Stimulated activated CD8-positive, alpha-beta memory T cell treated with anti-CD3 and anti-CD28 coated beads, Interleukin-4, amount 100 ng/mL, for 48 hours (primary cell): ENCODE results near the gene RAB11FIP4.

Experiments
- DNase-seq: peaks from one replicate; pipeline ENCODE4 v3.0.0-alpha.2; 2020

The RAB11FIP4 gene

GRCh38 chr17:31411707-31412285 is 20.3 kb downstream of the RAB11FIP4 start:
- DNase-seq = no peak

- no peak for DNase-seq
Measured at GRCh38 chr17:31412511-31412910, 21.0 kb downstream of the RAB11FIP4 start.

- DNase-seq = no peak
Measured at GRCh38 chr17:31413081-31413799, 21.8 kb downstream of the RAB11FIP4 start.

GRCh38 chr17:31413874-31414549 is 22.5 kb downstream of the RAB11FIP4 start:
- no peak for DNase-seq

DNA sequence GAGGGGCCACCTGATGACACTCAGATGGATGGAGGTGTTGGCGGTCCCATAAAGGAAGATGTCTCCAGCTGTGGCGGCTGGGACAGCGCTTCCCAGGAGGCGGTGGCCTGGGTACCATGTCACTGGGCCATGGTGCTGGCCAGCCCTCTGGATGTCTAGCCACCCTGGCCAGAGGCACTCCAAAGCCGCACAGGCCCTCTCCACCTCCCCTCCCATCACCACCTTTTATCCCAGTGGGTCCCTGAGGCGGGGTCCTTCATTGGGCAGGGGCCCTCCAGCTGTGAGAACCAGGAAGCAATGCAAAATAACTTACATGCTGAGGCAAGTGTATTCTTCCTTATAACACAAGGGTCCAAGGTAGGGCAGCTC is 23.1 kb downstream of the RAB11FIP4 start:
- DNase-seq = no peak

DNA sequence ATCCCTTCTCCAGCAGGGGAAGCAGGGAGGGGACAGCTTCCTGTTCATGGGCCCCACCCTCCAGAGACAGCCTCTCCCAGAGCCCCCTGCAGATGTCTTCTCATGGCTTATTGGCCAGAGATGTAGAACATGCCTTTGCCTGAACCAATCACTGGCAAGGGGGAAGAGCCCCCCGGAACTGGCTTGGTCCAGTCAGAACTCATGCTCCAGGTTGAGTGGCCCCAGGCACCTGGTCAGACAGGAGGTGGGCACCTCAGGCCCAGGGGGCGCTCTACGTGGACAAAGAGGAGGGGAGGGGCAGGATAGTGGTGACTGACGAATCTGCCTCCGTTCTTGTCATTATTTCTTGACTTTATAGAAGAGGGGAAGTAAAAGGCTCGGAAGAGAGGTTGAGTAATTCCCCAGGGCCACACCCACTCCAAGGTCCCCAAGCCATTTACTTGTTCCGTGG is 23.6 kb downstream of the RAB11FIP4 start:
- DNase-seq = no peak

DNA sequence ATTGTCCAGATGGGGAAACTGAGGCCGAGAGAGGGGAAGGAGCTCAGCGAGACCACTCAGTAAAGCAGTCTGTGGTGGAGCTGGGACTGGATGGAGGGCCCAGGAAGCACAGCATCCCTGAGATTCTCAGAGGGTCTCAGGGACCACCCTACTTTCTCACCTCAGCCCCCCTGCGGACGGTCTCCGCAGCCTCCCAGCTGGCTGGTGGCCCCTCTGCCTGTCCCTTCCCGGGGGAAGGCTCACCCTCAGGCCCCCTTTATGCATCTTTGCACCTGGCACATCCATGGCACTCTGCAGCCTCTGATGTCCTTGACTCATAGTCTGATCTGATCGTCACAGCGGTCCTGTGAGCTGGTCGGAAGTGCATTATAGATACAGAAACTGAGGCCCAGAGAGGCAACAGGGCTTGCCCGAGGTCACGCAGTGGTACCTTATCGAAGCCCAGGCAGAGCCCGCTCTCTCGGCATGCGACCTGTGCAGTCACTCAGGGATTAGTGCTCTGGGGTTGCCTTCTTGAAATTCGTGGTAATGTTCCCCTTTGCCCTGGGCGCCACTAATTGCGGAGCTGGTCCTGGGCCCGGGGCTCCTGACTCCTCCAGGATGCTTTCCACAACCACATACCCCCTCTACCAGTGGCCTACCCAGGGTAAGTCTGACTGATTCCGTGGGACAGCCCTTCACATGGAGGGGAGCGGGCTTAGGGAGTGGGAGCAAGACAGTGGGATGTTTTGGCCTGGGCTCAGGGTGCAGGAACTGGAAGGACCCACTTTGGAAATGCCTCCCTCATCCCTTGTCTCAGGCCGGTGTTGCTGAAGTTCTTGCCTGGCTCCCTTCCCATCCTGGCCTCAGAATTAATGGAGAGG is 24.4 kb downstream of the RAB11FIP4 start:
- DNase-seq = no peak

GRCh38 chr17:31416503-31416923 is 25.0 kb downstream of the RAB11FIP4 start:
- DNase-seq = no peak

- DNase-seq = no peak
Measured at GRCh38 chr17:31417051-31417792, 25.7 kb downstream of the RAB11FIP4 start.

- no peak for DNase-seq
Measured at GRCh38 chr17:31418773-31419350, 27.4 kb downstream of the RAB11FIP4 start.

GRCh38 chr17:31422443-31422842 is 31.0 kb downstream of the RAB11FIP4 start:
- no peak for DNase-seq

GRCh38 chr17:31424944-31425281 is 33.4 kb downstream of the RAB11FIP4 start:
- no peak for DNase-seq

DNA sequence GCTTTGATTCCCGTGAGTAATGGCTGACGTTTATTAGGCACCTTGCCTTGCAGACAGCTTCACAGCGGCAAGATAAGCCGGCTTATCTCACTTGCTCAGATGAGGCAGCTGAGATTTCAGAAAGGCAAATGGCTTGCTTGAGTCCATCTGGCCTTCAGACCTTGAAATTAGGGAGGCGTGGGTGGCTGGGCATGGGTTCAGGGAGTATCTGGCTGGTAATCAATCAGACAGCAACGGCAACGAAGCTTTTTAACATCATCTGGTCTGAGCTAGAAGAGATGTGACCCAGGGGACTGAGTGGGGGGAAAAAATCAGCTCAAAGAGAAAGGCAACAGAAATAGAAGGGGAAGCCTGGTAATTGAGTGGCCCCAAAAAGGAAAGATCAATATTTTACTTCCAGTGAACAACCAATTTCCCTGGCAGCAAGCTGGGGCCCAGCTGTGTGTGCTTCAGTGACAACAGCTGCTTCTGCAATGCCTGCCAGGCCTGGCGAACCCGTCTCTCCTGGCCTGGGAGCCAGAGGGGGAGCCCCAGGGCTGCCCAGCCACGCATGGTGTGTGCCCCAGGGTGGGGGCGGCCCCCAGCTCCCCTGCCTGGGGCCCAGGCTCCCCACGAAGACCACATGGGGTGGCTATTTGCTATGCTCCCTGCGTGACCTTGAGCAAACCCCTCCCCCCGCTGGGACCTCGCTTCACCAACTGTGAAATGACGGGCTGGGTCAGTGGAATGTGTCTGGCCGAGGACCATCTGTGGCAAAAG is 34.0 kb downstream of the RAB11FIP4 start:
- no peak for DNase-seq

DNA sequence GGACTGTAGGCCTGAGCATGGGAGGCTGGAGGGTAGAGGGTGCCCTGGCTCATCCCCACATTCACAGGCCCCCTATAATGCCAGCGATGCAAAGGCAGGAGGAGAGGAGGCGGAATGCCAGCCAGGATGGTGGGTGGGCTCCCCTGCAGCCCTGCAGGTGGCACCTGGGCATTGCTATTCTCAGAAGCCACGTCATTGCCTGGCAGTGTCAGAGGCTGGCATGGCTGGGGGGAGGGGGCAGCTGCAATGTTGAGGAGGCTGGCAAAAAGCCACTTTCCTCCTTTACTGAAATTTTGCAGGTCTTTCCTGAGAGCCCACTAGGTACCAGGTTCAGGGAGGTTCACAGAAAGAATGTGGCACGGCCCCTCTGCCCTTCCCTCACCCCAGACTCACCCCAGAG is 36.2 kb downstream of the RAB11FIP4 start:
- DNase-seq = no peak

GRCh38 chr17:31428111-31428510 is 36.6 kb downstream of the RAB11FIP4 start:
- DNase-seq = no peak

GRCh38 chr17:31428512-31428911 is 37.0 kb downstream of the RAB11FIP4 start:
- DNase-seq = no peak

GRCh38 chr17:31431098-31431851 is 39.8 kb downstream of the RAB11FIP4 start:
- DNase-seq = no peak

DNA sequence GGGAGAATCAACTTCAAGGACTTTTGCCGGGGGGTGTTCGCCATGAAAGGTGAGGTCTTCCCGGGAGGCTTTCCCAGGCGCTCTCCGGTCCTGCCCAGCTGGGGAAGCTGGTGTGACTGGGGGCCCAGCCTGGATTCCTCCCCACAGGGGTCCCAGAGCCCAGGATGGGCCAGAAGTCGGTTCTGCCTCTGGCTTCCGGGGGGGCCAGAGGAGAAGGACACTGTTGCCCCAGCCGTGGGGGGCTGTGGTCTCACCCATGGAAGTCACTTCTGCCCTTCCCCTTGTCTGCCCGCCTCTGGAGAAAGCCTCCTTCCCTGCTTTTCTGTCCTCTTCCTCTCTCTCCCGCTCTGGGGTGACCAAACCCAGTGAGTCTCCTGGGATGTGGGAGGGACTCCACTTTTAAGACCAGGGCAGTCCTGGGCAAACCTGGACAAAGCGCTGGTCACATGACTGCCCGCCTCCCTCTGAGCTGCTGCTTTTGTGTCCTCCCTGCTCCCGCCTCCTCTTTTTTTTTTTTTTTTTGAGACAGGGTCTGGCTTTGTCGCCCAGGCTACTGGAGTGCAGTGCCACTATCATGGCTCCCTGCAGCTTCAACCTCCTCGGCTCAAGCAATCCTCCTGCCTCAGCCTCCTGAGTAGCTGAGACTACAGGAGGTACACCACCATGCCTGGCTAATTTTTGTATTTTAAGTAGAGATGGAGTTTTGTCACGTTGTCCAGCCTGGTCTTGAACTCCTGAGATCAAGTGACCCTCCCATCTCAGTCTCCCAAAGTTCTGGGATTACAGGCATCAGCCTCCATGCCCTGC is 40.6 kb downstream of the RAB11FIP4 start:
- no peak for DNase-seq

DNA sequence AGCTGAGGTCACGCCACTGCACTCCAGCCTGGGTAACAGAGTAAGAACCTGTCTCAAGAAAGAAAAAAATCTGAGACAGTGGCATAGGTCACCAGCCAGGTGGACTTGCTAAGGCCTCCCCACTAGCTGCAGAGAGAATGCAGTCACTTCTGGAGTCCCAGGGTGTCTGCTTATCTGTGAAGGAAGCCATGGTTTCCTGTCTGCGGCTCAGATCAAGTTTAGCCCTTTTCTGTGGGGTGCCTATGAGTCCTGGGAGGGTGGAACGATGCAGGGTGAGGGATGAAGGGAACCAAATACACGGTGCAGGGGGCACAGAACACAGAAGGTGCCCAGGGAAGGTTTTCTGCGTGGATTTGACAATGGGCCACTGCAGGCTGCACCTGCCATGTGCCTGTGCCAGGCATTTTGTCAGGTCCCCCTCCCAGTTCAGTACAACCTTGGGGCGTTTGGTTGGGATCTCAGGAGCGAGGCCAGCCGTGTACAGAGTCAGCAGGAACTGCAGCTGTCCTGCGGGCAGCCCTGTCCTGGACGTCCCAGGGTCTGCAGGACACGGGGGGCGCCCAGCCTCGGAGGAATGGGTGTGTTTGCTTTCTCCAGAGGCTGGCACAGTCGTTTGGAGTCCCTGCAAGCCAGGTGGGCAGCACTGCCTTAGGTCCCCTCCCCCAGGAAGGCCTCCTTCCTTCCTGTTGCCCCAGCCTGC is 41.8 kb downstream of the RAB11FIP4 start:
- no peak for DNase-seq
